ENCODE measurements around the gene NFIB.

The NFIB gene

DNA sequence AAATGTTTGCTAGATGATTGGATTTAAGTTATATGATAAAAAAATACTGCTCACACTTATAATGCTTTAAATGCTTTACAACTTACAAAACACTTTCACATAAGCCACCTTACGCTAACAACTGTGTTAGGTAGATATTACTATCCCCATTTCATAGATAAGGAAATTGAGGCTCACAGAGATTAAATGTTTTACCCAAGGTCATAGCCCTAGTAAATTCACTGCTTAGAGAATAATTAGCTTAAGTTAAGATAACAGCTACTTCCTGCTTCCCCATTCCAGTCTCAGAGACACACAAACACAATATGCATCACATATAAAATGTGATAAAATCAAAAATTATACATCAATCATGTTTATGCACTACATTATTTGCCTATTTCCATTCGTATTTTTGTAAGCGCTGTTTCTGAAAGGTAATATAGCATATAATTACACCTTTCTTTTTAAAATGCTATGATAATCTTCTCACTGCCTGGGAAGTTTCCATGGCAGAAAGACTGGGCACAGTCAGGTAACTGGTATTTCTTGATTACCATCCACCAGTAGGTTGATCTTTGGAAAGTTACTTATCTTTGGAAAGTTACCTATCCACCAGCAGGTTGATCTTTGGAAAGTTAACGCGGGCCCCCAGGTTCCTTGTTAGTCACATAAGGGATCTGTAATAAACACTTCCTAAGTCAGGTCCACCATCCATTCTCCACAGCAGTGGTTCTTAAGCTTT, 101.1 kb downstream of the NFIB start:
- DNase-seq (ENCODE audit: low spot score) = no peak

DNA sequence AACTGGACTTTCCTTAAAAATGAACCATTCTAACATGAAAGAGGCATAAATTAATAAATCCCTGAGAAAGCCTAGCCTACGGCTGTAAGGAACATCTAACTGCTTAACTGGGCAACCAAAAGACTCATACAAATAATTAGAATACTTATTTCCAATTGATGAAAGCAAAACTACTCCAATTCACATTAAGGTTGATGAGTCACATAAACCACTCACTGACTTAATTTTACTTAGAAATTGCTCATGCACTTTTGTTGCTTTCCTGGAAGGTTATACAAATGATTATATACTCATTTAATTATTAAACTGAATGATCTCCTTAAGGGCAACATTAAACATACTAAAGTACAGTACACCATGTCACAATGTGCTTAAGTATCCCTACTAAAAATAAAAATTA, 101.9 kb downstream of the NFIB start:
- DNase-seq (ENCODE audit: low spot score) = no peak

DNA sequence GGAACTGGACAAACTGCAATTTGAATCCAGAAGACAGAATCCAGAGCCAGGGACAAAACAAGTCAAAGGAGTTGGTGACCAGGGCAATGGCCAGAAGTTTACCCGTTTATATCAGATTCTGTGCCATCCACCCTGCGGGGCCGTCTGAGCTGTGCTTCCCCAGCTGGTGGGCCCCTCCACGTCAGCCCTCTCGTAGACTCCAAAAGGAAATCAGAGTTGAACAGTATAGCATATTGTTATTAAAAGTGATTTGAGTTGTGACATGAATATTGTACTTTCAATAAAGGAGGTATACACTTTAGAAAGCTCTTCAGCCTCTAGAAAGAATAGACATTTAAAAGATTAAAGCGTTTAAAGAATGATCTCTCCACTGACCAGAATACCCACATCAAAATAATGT, 102.4 kb downstream of the NFIB start:
- DNase-seq (ENCODE audit: low spot score) = no peak

DNA sequence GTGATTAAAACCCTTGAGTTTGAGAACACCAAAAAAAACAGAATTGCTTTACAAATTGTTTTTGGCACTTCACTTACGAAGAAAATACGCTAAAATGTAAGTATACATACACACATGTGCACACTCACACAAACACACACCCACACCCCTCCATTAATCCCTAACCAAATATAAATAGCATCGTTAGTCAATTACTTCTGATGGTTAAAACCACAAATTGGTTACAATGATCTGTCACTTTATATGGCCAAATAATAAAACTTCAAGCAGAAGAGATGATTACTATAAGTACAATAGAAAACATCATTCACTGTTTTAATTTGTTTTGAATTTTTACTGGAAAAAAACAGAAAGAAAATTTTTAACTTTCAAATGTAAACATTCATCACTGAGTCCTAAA, 103.5 kb downstream of the NFIB start:
- DNase-seq (ENCODE audit: low spot score) = no peak

DNA sequence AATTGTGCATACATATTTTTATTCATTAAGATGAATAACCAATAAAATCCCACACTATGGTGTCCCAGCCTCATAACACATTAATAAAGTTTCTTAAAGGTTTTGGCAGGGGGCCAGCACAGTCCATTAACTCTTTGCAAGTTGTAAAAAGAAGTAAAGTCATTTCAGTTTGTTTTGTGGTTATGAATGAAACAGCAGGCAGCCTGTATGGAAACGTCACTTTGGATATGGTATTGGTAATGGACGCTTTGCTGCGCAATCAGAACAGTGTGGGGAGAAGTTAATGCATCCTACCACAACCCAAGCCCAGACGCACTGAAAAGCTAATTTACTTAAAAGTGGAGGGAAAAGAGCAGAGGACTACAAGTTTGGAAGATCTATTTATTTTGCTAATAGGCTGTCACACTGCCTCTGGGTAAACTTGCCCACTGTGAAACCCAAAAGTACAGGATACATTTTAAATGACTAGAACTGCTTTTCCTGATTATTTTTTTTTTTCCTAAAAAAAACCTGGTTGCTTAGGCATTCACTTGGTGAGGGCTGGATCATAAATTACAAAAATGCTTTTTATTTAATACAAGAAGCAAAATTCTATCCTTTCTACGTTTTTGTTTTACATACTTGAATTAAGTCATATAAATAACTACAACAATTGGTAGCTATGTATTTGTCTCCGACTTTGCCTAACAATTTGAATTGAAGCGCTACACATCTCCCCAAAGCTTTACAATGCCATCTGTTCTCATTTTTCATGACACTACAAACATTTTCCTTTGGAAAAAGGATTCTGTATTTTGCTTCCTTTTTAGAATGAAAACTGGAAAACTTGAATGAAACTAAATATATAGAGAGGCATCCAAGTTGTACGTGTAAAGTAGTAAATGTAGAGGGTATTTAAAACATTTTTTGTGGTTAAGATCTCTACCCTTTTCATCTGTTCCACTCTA, 104.3 kb downstream of the NFIB start:
- DNase-seq (ENCODE audit: low spot score) = no peak

GRCh38 chr9:14207352-14207995, 106.5 kb downstream of the NFIB start:
- DNase-seq (ENCODE audit: low spot score) = no peak

DNA sequence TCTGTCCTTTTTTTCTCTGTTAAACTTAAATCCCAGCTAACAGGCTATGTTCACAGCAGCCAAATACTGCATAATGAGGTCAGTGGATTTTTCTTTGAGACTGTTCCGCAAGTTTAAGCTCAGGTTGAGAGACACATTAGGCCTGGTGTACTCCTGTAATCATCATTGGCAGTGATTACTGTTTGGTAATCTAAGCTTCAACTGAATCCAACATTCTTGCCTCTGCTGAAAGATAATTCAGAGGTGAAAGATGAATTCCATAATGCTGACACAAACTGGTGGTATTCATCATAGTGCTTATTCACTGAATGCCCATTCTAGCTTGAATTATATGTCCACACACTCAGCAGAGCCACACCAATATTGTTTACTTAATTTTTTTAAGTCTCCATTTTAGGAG, 108.5 kb downstream of the NFIB start:
- DNase-seq (ENCODE audit: low spot score) = no peak

DNA sequence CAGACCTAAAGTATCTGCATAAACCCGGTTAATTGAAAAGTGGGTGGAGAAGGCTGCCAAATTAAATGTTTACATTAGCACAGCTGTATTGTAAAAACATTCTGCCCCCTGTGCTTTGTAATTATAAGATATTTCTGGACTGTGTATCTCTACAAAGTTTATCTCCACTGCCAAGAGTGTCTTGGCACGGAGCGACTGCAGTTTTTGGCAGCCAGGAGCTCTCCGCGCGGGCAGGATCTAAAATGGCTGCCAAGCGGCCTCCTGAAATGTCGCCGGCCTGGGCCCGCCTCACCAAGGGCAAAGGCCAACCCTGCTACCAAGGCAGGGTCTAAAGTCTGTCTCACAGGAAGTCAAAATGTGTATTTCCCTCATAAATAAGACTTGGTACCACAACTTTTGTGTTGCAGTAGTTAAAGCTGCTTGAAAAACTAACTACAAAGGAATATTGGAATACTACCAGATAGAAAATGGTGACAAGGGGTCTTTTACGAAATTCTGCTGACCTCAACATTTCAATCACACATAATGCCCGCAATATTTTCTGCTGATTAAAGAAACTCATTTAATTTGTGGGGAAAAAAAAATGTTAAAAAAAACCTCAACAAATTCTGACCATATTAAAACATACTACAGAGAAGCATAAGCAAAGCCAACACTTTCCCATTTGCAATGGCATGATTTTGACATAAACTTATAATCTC, 110.4 kb downstream of the NFIB start:
- no peak for DNase-seq (ENCODE audit: low spot score)

DNA sequence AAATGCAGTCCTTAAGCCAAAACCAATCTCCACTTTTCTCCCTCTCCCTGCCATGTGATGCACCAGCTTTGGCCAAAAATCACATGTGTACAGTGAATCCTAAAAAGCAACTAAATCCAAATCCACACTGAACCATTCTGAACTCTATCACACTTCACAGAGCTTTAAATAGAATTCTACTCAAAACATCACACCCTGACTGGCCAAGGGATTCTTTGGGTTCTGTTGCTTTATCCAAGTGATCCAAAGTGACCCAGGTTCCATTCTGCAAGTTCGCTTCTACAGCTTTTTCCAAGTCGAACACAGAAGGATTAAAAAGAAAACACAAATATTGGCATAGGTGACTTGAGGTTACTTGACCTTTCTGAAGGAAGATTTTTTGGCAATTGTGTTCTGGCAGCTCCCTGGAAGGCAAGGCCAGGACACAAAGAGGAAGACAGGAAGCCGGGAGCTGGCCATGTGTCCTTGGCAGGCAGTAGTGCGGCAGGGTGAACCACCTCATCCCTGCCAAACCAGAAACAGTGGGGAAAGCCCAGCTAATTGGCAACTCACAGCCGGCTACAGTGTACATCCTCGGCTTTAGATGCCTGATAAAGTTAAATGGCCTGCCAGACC, 115.0 kb downstream of the NFIB start:
- DNase-seq (ENCODE audit: low spot score) = no peak

DNA sequence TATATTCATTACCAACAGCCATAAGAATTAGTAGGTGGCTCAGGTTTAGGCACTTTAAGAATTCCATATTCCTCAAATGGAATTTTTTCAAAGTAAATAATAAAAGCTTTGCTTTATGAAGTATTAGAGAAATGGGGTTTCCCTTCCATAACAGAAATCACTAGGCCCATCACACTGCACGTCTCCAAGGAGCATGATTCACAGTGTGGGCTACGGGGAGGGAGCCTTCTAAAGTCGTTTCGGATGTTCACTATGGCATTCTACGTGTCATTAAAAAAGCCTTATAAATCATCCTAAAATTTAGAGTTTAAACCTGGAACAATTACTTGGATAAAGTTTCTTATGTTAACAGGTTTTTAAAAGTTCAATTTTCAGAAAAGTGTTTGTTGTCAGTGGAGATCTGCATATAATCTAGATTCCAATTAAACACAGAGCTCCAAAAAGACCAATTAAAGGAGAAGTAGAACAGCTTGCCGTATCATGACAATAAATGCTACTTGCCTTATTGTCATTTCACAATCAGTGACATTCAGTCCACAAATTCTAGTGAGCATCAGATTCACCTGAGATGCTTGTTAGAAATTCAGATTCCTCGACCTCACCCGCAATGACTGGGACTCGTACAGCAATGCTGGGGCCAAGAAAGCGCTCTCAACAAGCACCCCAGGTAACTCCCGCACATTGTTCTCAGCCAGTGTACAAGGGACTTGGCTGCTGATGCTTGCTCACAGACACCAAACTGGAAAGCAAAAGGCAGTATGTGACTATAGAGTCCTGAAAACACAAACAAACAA, 115.7 kb downstream of the NFIB start:
- DNase-seq (ENCODE audit: low spot score) = no peak

- DNase-seq (ENCODE audit: low spot score) = no peak
Measured at GRCh38 chr9:14197325-14197858, 116.5 kb downstream of the NFIB start.

- no peak for DNase-seq (ENCODE audit: low spot score)
Measured at GRCh38 chr9:14193328-14193990, 120.5 kb downstream of the NFIB start.

- DNase-seq (ENCODE audit: low spot score) = no peak
Measured at GRCh38 chr9:14192556-14192955, 121.4 kb downstream of the NFIB start.

DNA sequence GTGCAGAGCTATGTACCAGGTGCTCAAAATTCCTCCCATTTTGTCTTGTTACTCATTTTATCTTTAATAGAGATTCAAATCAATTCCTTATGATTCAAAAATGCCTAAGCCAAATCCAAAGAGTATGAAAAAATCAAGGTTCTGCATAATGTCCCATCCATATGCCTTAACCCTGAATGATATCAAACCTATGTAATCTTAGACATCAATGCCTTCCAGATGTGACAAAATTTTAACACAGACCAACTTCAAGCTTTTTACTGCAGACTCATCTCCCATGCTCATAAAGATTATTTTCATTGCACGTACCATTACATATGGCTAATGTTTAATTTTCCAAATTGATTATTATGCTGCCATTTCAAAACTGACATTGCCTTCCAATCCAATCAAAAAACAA, 122.4 kb downstream of the NFIB start:
- no peak for DNase-seq (ENCODE audit: low spot score)

DNA sequence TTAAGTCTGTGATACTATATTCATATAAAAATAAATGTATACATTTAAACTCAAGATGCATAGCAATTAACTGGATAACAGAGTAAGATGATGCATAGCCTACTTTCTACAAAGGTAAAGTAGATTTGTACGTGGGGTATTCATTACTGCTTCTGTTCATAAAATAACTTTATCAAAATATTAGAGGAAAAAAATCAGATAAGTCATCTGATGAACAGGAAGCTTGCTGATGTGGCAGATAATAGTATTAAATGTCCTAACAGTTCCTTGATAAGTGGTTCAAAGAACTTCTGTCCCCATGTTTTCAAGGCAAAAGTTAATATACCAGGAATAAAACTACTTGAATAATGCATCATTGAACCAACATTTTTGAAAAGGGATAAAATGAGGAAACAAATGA, 123.7 kb downstream of the NFIB start:
- DNase-seq (ENCODE audit: low spot score) = no peak

DNA sequence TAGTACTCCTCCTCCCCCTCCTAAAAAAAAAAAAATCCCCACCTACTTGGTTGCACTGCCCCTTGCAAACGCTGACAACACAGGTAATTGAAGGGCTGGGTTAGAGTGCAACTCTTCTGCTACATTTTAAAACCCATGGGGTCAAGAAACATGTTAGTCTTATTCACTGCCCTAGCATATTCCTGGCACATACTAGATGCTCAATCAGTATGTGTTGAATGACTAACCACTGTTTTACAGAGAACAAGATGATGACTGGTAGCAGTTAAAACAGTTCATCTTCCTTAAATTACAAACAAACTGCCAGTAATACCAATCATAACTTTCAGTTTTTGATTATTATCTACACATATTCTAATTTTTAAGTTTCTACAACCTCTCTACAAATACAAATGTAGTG, 124.4 kb downstream of the NFIB start:
- DNase-seq (ENCODE audit: low spot score) = no peak

GRCh38 chr9:14189146-14189545, 124.8 kb downstream of the NFIB start:
- DNase-seq (ENCODE audit: low spot score) = no peak

DNA sequence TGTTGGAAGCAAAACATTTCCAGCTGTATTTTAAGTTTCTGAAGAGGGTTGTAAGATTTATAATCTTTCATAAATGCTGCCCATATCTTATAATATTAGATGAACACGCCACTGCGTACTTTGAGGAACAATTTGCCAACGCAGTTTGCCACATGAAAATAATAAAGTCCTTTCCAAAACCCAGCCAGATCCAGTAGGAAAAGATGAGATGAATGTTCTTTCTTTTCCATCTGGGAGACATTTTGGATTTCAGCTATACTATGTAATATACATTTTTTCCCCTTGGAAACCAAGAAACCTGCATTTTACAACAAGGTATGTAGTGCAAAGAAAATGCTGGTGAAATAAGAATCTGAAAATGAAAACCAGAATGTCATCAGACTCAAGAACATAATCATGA, 125.4 kb downstream of the NFIB start:
- no peak for DNase-seq (ENCODE audit: low spot score)

DNA sequence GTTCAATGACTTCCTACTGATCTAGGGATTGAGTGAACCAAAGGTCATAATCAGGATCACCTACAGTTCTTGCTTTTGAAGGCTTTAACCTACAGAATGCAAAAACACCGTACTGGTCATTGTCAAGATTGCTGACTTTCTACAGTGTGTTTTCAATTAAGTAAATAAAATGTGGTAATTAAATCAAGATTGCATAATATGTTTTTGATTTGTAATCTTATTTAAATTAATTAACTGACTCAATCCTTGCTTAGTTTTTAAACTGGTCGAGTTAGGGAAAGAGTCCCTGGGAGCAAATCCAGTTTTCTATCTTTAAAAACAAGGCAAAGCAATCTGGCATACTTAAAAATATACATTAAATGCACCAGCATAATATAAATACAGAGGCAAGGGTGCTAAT, 125.9 kb downstream of the NFIB start:
- no peak for DNase-seq (ENCODE audit: low spot score)

DNA sequence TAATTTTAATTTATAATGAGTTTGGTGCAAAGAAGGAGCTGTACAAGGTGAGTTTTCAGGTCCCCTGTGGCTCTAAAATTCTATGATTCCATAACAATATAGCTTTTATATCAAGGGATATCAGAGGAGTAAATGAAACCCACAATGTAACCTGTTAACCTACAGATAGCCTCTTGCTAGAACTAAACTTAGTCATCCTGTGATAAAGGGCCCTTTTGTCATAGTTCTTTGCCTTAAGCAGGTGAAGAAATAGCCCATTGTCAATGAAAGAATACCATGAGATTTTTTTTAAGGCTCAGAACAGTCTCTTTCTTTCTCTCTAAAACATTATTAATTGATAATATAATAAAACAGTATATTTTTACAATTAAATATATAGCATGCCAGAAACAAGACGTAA, 127.8 kb downstream of the NFIB start:
- DNase-seq (ENCODE audit: low spot score) = no peak

All from NAMALWA (cell line).